ENCODE results near the gene ZFYVE9.

The ZFYVE9 gene

GRCh38 chr1:52334906-52335528 lies 193.1 kb downstream of the ZFYVE9 start:
- no peak for DNase-seq (ENCODE audit: low spot score)

GRCh38 chr1:52337439-52337838 lies 195.6 kb downstream of the ZFYVE9 start:
- no peak for DNase-seq (ENCODE audit: low spot score)

GRCh38 chr1:52341655-52342260 lies 199.9 kb downstream of the ZFYVE9 start:
- DNase-seq (ENCODE audit: low spot score), result no peak

- DNase-seq (ENCODE audit: low spot score), result no peak
Observed at GRCh38 chr1:52343979-52344378, 202.1 kb downstream of the ZFYVE9 start.

- no peak for DNase-seq (ENCODE audit: low spot score)
Observed at GRCh38 chr1:52345252-52345651, 203.4 kb downstream of the ZFYVE9 start.

- no peak for DNase-seq (ENCODE audit: low spot score)
Observed at GRCh38 chr1:52346653-52347052, 204.8 kb downstream of the ZFYVE9 start.

GRCh38 chr1:52348704-52349300 lies 206.9 kb downstream of the ZFYVE9 start:
- no peak for DNase-seq (ENCODE audit: low spot score)

GRCh38 chr1:52352690-52353089 lies 210.8 kb downstream of the ZFYVE9 start:
- no peak for DNase-seq (ENCODE audit: low spot score)

- DNase-seq (ENCODE audit: low spot score), result no peak
Observed at GRCh38 chr1:52355436-52355835, 213.5 kb downstream of the ZFYVE9 start.

GRCh38 chr1:52355847-52356505 lies 214.1 kb downstream of the ZFYVE9 start:
- no peak for DNase-seq (ENCODE audit: low spot score)

- no peak for DNase-seq (ENCODE audit: low spot score)
Observed at GRCh38 chr1:52356818-52357355, 215.0 kb downstream of the ZFYVE9 start.

- DNase-seq (ENCODE audit: low spot score), result no peak
Observed at GRCh38 chr1:52357397-52357796, 215.5 kb downstream of the ZFYVE9 start.

GRCh38 chr1:52358851-52359497 lies 217.1 kb downstream of the ZFYVE9 start:
- no peak for DNase-seq (ENCODE audit: low spot score)

- DNase-seq (ENCODE audit: low spot score), result no peak
Observed at GRCh38 chr1:52359676-52360594, 218.0 kb downstream of the ZFYVE9 start.

GRCh38 chr1:52360595-52360968 lies 218.7 kb downstream of the ZFYVE9 start:
- DNase-seq (ENCODE audit: low spot score), result no peak

GRCh38 chr1:52364235-52364839 lies 222.4 kb downstream of the ZFYVE9 start:
- DNase-seq (ENCODE audit: low spot score), result peak; percentile 4

- DNase-seq (ENCODE audit: low spot score), result peak; percentile 13
Observed at GRCh38 chr1:52365071-52365745, 223.3 kb downstream of the ZFYVE9 start.

GRCh38 chr1:52365746-52366516 lies 224.0 kb downstream of the ZFYVE9 start, which contains the start of gene CC2D1B:
Gene CC2D1B (minus strand): TSS chr1:52366205. CDS start chr1:52364620, 1,585 bp downstream.
- DNase-seq (ENCODE audit: low spot score), result peak; percentile 99

- no peak for DNase-seq (ENCODE audit: low spot score)
Observed at GRCh38 chr1:52366517-52366827, 224.6 kb downstream of the ZFYVE9 start.

- DNase-seq (ENCODE audit: low spot score), result no peak
Observed at GRCh38 chr1:52367272-52367671, 225.4 kb downstream of the ZFYVE9 start.
